HepG2 (cell line): ENCODE results near the gene TPSD1. TPM values are rescaled to one million over a fixed set of nuclear protein-coding genes. Genes with fewer than 3 reads are reported as not detected.

Source experiments
- ATAC-seq: fragments of 200-7000 bp; cut with Tn5 transposase; 3 replicates; pipeline ENCODE4 v1.9.1; 2020; ENCODE audit warnings: mild to moderate bottlenecking, moderate library complexity
- BruUV-seq: library from RNA; stranded (reverse); fragments of 400-500 nt; replicated peaks from 2 replicates; lab custom pipeline; 2021; lab: Mats Ljungman, UMichigan
- CTCF ChIA-PET: fragments of 300-600 bp; formaldehyde crosslinking; extraction: SDS; loops from one replicate; lab custom pipeline; 2021; ENCODE audit warnings: low total read pairs, inconsistent platforms, low intra/inter-chr PET ratio; lab: Yijun Ruan, JAX
- POLR2A ChIA-PET: fragments of 350-600 bp; sonication (Branson Sonifier 250); formaldehyde crosslinking; loops from one replicate; lab custom pipeline; 2020; ENCODE audit warnings: antibody characterized with exemption, inconsistent platforms; lab: Yijun Ruan, JAX
- DNase-seq: peaks from one replicate; pipeline ENCODE4 v3.0.0-alpha.2; 2015; ENCODE audit warnings: low spot score
- FAIRE-seq: peaks from 3 replicates; lab custom pipeline; 2011; peaks lifted over from hg19 to GRCh38; lab: Jason Lieb, UNC
- H2AFZ ChIP-seq: one replicate; pipeline ENCODE4 v1.6.1; 2011; ENCODE audit warnings: low read length, inconsistent platforms
- H3K27ac ChIP-seq: fragments of 300-600 bp; 3 replicates; pipeline ENCODE4 v1.8.0; 2011; ENCODE audit warnings: mixed run types, mild to moderate bottlenecking, mixed read lengths, low read length, inconsistent platforms; ENCODE audit not compliant: insufficient read depth; ENCODE audit errors: extremely low read length
- H3K27me3 ChIP-seq, 2 experiments: fragments of 200-600 bp in 1 of 2; 2 replicates in 1 of 2; 3 replicates in 1 of 2; pipeline versions ENCODE4 v1.6.0 to v1.8.0; 2011; ENCODE audit warnings: low read length in 2 of 2, mild to moderate bottlenecking in 2 of 2, moderate library complexity in 2 of 2, inconsistent platforms in 1 of 2; ENCODE audit not compliant: insufficient read depth in 2 of 2, control insufficient read depth in 1 of 2
- H3K36me3 ChIP-seq, 2 experiments: fragments of 200-600 bp in 1 of 2; replicated peaks in 1 of 2; 2 replicates in 1 of 2; 3 replicates in 1 of 2; pipeline versions ENCODE4 v1.5.1 to v1.8.0; 2011; ENCODE audit warnings: low read length in 2 of 2, inconsistent platforms in 1 of 2; ENCODE audit not compliant: insufficient read depth in 2 of 2, control insufficient read depth in 1 of 2
- H3K4me1 ChIP-seq: 2 replicates; pipeline ENCODE4 v1.5.1; 2012; ENCODE audit warnings: low read length, inconsistent platforms; ENCODE audit not compliant: insufficient read depth
- H3K4me2 ChIP-seq: 2 replicates; pipeline ENCODE4 v1.6.0; 2011; ENCODE audit warnings: low read depth, low read length, inconsistent platforms
- H3K4me3 ChIP-seq, 3 experiments: fragments of 200-600 bp in 1 of 3; sonication (generic), shearing (Covaris generic) in 1 of 3; replicated peaks in 1 of 3; 2 replicates each; pipeline ENCODE4 v1.5.1; 2011 to 2016; ENCODE audit warnings: low read length in 3 of 3, inconsistent platforms in 2 of 3, low read depth in 2 of 3, mild to moderate bottlenecking in 2 of 3, control low read depth in 1 of 3, mixed read lengths in 1 of 3; ENCODE audit not compliant: insufficient read depth in 1 of 3
- H3K79me2 ChIP-seq: one replicate; pipeline ENCODE4 v1.6.1; 2011; ENCODE audit warnings: low read length, inconsistent platforms; ENCODE audit not compliant: insufficient read depth
- H3K9ac ChIP-seq: 2 replicates; pipeline ENCODE4 v1.6.0; 2011; ENCODE audit warnings: mild to moderate bottlenecking, low read depth, low read length, inconsistent platforms; ENCODE audit not compliant: insufficient read depth
- H3K9me3 ChIP-seq: 2 replicates; pipeline ENCODE4 v1.5.1; 2012; ENCODE audit warnings: mild to moderate bottlenecking, low read length
- H4K20me1 ChIP-seq: 2 replicates; pipeline ENCODE4 v1.6.0; 2011; ENCODE audit warnings: inconsistent platforms, mild to moderate bottlenecking, low read length, moderate library complexity; ENCODE audit not compliant: insufficient read depth
- ELF3 ChIP-seq: IDR thresholded peaks from 2 replicates; pipeline ENCODE4 v1.6.1; 2016; ENCODE audit warnings: missing genetic modification reagents, missing compliant biosample characterization
- MATR3 ChIP-seq: sonication (generic); formaldehyde crosslinking; IDR thresholded peaks from 2 replicates; pipeline ENCODE4 v1.4.0; 2020; ENCODE audit warnings: missing genetic modification reagents
- NBN ChIP-seq: fragments of 450-650 bp; conservative IDR thresholded peaks from 2 replicates; pipeline ENCODE4 v1.6.1; 2017
- NFIC ChIP-seq: IDR thresholded peaks from 2 replicates; pipeline ENCODE4 v1.6.1; 2012; ENCODE audit warnings: mild to moderate bottlenecking, low read length, inconsistent platforms
- REXO4 ChIP-seq: sonication (generic); formaldehyde crosslinking; IDR thresholded peaks from 2 replicates; pipeline ENCODE4 v1.8.0; 2022; ENCODE audit warnings: missing genetic modification reagents, mild to moderate bottlenecking, borderline replicate concordance
- SMAD3 ChIP-seq: sonication (generic); formaldehyde crosslinking; IDR thresholded peaks from 2 replicates; pipeline ENCODE4 v1.4.0; 2020; ENCODE audit warnings: missing genetic modification reagents
- SP1 ChIP-seq, 2 experiments: fragments of 450-650 bp in 1 of 2; sonication (generic) in 1 of 2; formaldehyde crosslinking in 1 of 2; IDR thresholded peaks; 2 replicates each; pipeline versions ENCODE4 v1.4.0 to v1.6.1; 2016 to 2020; ENCODE audit warnings: missing genetic modification reagents in 1 of 2
- SP140L ChIP-seq: sonication (generic); formaldehyde crosslinking; IDR thresholded peaks from 2 replicates; pipeline ENCODE4 v1.4.0; 2020; ENCODE audit warnings: missing genetic modification reagents, borderline replicate concordance
- SRF ChIP-seq: IDR thresholded peaks from 2 replicates; pipeline ENCODE4 v1.6.1; 2011; ENCODE audit warnings: mild to moderate bottlenecking, low read depth, low read length, moderate library complexity
- TAF1 ChIP-seq: sonication (generic); formaldehyde crosslinking; IDR thresholded peaks from 2 replicates; pipeline ENCODE4 v1.4.0; 2020; ENCODE audit warnings: missing genetic modification reagents
- WIZ ChIP-seq: sonication (generic); formaldehyde crosslinking; IDR thresholded peaks from 2 replicates; pipeline ENCODE4 v1.5.1; 2020; ENCODE audit warnings: mild to moderate bottlenecking, missing genetic modification reagents
- ZFP36L1 ChIP-seq: sonication (generic); formaldehyde crosslinking; IDR thresholded peaks from 2 replicates; pipeline ENCODE4 v1.8.0; 2022; ENCODE audit warnings: mild to moderate bottlenecking, missing genetic modification reagents, moderate library complexity
- ZKSCAN5 ChIP-seq: sonication (generic); formaldehyde crosslinking; IDR thresholded peaks from 2 replicates; pipeline ENCODE4 v1.5.1; 2020; ENCODE audit warnings: mild to moderate bottlenecking, missing genetic modification reagents
- ZMYM2 ChIP-seq: sonication (generic); formaldehyde crosslinking; IDR thresholded peaks from 2 replicates; pipeline ENCODE4 v1.8.0; 2022; ENCODE audit warnings: mild to moderate bottlenecking, missing genetic modification reagents
- ZNF430 ChIP-seq: sonication (generic); formaldehyde crosslinking; IDR thresholded peaks from 2 replicates; pipeline ENCODE4 v1.9.0; 2021; ENCODE audit warnings: mild to moderate bottlenecking, missing genetic modification reagents
- ZNF468 ChIP-seq: sonication (generic); formaldehyde crosslinking; IDR thresholded peaks from 2 replicates; pipeline ENCODE4 v1.8.0; 2022; ENCODE audit warnings: mild to moderate bottlenecking, moderate library complexity, missing genetic modification reagents
- ZNF567 ChIP-seq: sonication (generic); formaldehyde crosslinking; IDR thresholded peaks from 2 replicates; pipeline ENCODE4 v1.8.1; 2023; ENCODE audit warnings: mild to moderate bottlenecking, missing genetic modification reagents, borderline replicate concordance
- ZNF746 ChIP-seq: sonication (generic); formaldehyde crosslinking; IDR thresholded peaks from 2 replicates; pipeline ENCODE4 v1.8.0; 2022; ENCODE audit warnings: mild to moderate bottlenecking, missing genetic modification reagents
- ZNF766 ChIP-seq: sonication (generic); formaldehyde crosslinking; IDR thresholded peaks from 2 replicates; pipeline ENCODE4 v1.5.0; 2020; ENCODE audit warnings: missing genetic modification reagents, borderline replicate concordance
- WGBS: methylation state at CpG from one replicate; pipeline ENCODE4 v1.1.6; 2017; ENCODE audit warnings: low lambda C conversion rate; 5-methylcytosine and 5-hydroxymethylcytosine counted together
- in situ Hi-C: cut with HindIII; loops from 2 replicates; pipeline ENCODE4 v1.10.0; 2017; ENCODE audit warnings: low pct_unique_long_range_greater_than_20kb; ENCODE audit not compliant: extremely low pct_ligation_motif_present
- intact Hi-C: fragments of 100-400 bp; cut with micrococcal nuclease; formaldehyde crosslinking; loops from one replicate; pipeline ENCODE4 v1.10.0; 2022; ENCODE audit not compliant: unreplicated experiment
- polyA plus RNA-seq, 8 experiments: library from polyadenylated mRNA; depleted of rRNA in 3 of 8; stranded (reverse) in 7 of 8; unstranded in 1 of 8; fragments of >200 nt; fragmentation: Illumina TruSeq in 4 of 8; extraction: Trizol in 4 of 8; gene quantifications; 2 replicates each; pipeline versions ENCODE4 v1.2.1 to v1.2.3, GENCODE V29; 2011 to 2016; ENCODE audit warnings: low read depth in 4 of 8, missing spikeins in 1 of 8, mixed read lengths in 1 of 8; ENCODE audit not compliant: insufficient read depth in 1 of 8
- total RNA-seq, 5 experiments: library from RNA; depleted of rRNA; stranded (reverse); fragments of >200 nt; fragmentation: Illumina TruSeq; extraction: Trizol; gene quantifications; 2 replicates each; pipeline ENCODE4 v1.2.3, GENCODE V29; 2016; ENCODE audit warnings: low read depth in 1 of 5
- TF ChIP-seq, protein P1 (sequence below): sonication (generic); formaldehyde crosslinking; IDR thresholded peaks from 2 replicates; pipeline ENCODE4 v1.4.0; 2020; ENCODE audit warnings: missing genetic modification reagents

The TPSD1 gene
- total and polyA plus RNA-seq, 2 of the 13 experiments (the other 11 are each of a cell fraction or from before 2014, with no cell fraction given) = not detected

DNA sequence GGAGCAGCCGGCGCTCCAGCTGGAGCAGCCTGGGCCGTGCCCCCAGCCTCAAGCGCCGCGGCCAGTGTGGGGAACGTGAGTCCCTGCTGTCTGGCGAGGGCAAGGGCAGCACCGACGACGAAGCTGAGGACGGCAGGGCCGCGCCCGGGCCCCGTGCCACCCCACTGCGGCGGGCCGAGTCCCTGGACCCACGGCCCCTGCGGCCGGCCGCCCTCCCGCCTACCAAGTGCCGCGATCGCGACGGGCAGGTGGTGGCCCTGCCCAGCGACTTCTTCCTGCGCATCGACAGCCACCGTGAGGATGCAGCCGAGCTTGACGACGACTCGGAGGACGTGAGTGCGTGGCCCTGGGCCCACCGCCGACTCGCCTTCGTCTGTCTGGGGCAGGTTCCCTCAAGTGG, 46.8 kb upstream of the TPSD1 start:
- CTCF ChIA-PET = no interaction called here
- Histone ChIP-seq H3K9me3 (no peaks in the 10 kb centered on the region), H4K20me1 (no peaks in the 10 kb centered on the region)
- TF ChIP-seq REXO4 (CRISPR knock-in tag) (no peak), SP1 (IDR thresholded peaks at IDR 0.05) (no peak), SP1 (CRISPR knock-in tag; IDR thresholded peaks at IDR 0.05) (no peak), ZKSCAN5 (no peak), ZNF430 (CRISPR knock-in tag) (no peak), ZNF468 (CRISPR knock-in tag) (no peak), ZNF746 (no peak), SMAD3 (CRISPR knock-in tag) (no peak), SP140L (CRISPR knock-in tag) (no peak), NBN (no peak), TAF1 (CRISPR knock-in tag) (no peak), ZMYM2 (CRISPR knock-in tag) (no peak), NFIC (no peak), MATR3 (CRISPR knock-in tag) (no peak), ELF3 (no peak), ZNF766 (CRISPR knock-in tag) (no peak), ZFP36L1 (CRISPR knock-in tag) (no peak), WIZ (CRISPR knock-in tag) (no peak), SRF (no peak), ZNF567 (CRISPR knock-in tag) (no peak)
- TF ChIP-seq, protein P1, sequence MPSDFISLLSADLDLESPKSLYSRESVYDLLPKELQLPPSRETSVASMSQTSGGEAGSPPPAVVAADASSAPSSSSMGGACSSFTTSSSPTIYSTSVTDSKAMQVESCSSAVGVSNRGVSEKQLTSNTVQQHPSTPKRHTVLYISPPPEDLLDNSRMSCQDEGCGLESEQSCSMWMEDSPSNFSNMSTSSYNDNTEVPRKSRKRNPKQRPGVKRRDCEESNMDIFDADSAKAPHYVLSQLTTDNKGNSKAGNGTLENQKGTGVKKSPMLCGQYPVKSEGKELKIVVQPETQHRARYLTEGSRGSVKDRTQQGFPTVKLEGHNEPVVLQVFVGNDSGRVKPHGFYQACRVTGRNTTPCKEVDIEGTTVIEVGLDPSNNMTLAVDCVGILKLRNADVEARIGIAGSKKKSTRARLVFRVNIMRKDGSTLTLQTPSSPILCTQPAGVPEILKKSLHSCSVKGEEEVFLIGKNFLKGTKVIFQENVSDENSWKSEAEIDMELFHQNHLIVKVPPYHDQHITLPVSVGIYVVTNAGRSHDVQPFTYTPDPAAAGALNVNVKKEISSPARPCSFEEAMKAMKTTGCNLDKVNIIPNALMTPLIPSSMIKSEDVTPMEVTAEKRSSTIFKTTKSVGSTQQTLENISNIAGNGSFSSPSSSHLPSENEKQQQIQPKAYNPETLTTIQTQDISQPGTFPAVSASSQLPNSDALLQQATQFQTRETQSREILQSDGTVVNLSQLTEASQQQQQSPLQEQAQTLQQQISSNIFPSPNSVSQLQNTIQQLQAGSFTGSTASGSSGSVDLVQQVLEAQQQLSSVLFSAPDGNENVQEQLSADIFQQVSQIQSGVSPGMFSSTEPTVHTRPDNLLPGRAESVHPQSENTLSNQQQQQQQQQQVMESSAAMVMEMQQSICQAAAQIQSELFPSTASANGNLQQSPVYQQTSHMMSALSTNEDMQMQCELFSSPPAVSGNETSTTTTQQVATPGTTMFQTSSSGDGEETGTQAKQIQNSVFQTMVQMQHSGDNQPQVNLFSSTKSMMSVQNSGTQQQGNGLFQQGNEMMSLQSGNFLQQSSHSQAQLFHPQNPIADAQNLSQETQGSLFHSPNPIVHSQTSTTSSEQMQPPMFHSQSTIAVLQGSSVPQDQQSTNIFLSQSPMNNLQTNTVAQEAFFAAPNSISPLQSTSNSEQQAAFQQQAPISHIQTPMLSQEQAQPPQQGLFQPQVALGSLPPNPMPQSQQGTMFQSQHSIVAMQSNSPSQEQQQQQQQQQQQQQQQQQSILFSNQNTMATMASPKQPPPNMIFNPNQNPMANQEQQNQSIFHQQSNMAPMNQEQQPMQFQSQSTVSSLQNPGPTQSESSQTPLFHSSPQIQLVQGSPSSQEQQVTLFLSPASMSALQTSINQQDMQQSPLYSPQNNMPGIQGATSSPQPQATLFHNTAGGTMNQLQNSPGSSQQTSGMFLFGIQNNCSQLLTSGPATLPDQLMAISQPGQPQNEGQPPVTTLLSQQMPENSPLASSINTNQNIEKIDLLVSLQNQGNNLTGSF (CRISPR knock-in tag) = no peak
- TF ChIP-seq, all 625 proteins: peak for 0
- FAIRE-seq = no peak
- H3K27ac ChIP-seq = no peak overlapping the region
- WGBS = 81% methylated on average over 15 of the region's 43 CpGs
- in situ Hi-C loops (loop anchor here (25.0 kb wide), 1 partner anchor 397 kb away; the partner anchor contains the start of gene GNG13), intact Hi-C loops (no loop called here)
- H3K27me3 ChIP-seq = peaks cover 0 to 11% of the 10 kb centered on the region in 2 experiments; a peak in 2 of 5 replicates
- no TSS peak for BruUV-seq
- H3K4me3 ChIP-seq = no peak overlapping the region
- no peaks in the 10 kb centered on the region for H3K79me2 ChIP-seq
- DNase-seq = no peak
- H3K9ac ChIP-seq = no peak overlapping the region
- ATAC-seq = no peak
- H3K4me1 ChIP-seq = no peaks in the 10 kb centered on the region
- no peak overlapping the region for H2AFZ ChIP-seq
- no peak overlapping the region for H3K4me2 ChIP-seq
- POLR2A ChIA-PET = no interaction called here
- no peaks in the 10 kb centered on the region for H3K36me3 ChIP-seq
